ENCODE results near the gene SPTBN2.

SPTBN2 gene

DNA sequence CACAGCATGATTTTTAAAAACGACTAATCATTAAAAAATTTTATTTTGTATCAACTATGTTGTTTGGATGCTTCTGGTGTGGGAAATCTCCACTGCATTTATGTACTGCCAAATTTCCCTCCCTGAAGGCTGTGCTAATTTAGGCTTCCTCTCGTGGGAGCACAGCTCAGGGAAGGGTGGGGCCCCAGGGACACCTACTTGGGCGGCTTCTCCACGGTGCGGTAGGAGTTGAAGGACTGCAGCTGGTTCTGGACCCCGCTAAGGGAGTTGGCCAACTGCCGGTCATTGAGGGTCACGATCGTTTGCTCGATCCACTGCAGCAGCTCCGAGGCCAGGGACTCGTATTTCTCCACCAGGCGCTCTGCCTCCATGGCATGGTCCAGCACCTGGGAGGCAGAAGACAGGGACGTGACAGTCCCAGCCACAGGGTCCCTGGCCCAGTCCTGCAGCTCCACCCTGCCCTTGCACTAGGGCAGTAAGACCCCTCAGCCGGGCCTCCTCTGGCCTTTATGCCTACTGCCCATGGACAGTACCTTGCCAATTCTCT is 18.6 kb downstream of the SPTBN2 start:
- Histone ChIP-seq H3K27ac (no peak overlapping the region), H3K27me3 (replicated peaks) (no peaks in the 10 kb centered on the region), H3K36me3 (replicated peaks) (no peaks in the 10 kb centered on the region), H3K4me3 (ENCODE audit: low read depth, low read length) (no peak overlapping the region)
- DNase-seq, result no peak
- in situ Hi-C loops (cut with HindIII; ENCODE audit: low pct_ligation_motif_present, low sequenced_read_pairs), result no loop called here
- TF ChIP-seq, protein P1, sequence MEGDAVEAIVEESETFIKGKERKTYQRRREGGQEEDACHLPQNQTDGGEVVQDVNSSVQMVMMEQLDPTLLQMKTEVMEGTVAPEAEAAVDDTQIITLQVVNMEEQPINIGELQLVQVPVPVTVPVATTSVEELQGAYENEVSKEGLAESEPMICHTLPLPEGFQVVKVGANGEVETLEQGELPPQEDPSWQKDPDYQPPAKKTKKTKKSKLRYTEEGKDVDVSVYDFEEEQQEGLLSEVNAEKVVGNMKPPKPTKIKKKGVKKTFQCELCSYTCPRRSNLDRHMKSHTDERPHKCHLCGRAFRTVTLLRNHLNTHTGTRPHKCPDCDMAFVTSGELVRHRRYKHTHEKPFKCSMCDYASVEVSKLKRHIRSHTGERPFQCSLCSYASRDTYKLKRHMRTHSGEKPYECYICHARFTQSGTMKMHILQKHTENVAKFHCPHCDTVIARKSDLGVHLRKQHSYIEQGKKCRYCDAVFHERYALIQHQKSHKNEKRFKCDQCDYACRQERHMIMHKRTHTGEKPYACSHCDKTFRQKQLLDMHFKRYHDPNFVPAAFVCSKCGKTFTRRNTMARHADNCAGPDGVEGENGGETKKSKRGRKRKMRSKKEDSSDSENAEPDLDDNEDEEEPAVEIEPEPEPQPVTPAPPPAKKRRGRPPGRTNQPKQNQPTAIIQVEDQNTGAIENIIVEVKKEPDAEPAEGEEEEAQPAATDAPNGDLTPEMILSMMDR (IDR thresholded peaks at IDR 0.05; ENCODE audit: low read depth, low read length, missing control alignments), result no peak

DNA sequence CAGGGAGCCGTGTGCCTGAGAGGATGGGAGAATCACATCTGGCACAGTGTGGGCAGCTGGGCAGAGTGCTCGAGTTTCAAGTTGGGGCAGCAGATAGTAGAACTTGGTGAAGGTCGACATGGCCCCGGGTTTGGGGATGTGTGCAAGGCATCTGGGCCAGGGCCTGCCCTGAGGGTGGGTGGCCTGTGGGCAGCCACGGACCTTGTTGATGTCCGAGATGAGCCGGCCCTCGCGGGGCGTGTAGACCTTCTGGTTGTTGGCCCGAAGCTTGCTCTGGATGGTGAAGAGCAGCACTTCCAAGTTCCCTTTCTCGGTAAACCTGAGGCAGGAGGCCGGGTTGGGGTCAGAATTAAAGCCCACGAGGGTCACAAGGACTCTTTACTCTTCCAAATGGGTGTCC is 20.3 kb downstream of the SPTBN2 start:
- TF ChIP-seq, protein P1 (IDR thresholded peaks at IDR 0.05; ENCODE audit: low read depth, low read length, missing control alignments), result no peak

DNA sequence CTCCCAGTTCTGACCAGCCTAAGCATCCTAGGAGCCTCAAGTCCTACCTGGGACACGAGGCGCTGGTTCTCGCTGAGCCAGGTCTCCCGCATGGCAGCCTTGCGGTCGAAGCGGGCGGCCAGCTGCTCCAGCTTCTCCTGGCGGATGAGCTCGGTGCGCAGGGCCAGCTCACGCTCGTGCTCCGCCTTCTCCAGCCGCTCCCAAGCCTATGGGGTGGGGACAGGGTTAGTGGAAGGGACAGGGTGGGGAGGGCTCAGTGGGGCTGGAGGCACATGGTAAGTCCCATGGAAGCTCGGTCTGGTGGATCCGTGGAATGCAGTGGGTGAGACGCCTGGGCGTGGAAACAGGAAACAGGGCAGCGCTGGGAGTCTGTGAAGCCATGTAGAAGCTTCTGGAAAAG is 20.9 kb downstream of the SPTBN2 start:
- Histone ChIP-seq H3K27me3 (replicated peaks) (no peaks in the 10 kb centered on the region), H3K4me3 (ENCODE audit: low read depth, low read length) (no peak overlapping the region), H3K36me3 (replicated peaks) (no peaks in the 10 kb centered on the region), H3K27ac (no peak overlapping the region)
- no peak for DNase-seq
- TF ChIP-seq, protein P1 (IDR thresholded peaks at IDR 0.05; ENCODE audit: low read depth, low read length, missing control alignments), result no peak
- in situ Hi-C loops (cut with HindIII; ENCODE audit: low pct_ligation_motif_present, low sequenced_read_pairs), result no loop called here

More for the DNA sequence above, 20.3 kb downstream of the SPTBN2 start:
- Histone ChIP-seq H3K27ac (no peak overlapping the region), H3K4me3 (ENCODE audit: low read depth, low read length) (no peak overlapping the region), H3K27me3 (replicated peaks) (no peaks in the 10 kb centered on the region), H3K36me3 (replicated peaks) (no peaks in the 10 kb centered on the region)
- no peak for DNase-seq
- in situ Hi-C loops (cut with HindIII; ENCODE audit: low pct_ligation_motif_present, low sequenced_read_pairs), result no loop called here

DNA sequence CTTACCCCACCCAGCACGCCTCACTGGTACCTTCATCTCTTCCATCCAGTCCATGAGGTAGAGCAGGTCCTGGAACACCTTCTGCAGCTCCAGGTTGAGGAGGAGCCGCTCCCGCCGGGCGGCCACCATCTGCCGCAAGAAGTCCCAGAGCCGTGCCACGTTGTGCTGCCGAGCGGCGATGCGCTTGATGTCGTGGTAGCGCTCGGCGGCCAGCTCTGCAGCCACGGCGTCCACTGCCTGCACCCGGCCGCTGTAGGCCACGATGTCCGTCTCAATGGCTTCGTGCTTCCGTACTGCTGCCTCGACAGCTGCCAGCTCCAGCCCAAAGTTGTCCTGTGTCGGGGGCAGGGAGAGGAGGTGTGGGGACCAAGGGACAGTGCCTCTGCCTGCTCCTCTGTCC is 21.5 kb downstream of the SPTBN2 start:
- TF ChIP-seq, protein P1 (IDR thresholded peaks at IDR 0.05; ENCODE audit: low read depth, low read length, missing control alignments), result no peak
- Histone ChIP-seq H3K27ac (no peak overlapping the region), H3K27me3 (replicated peaks) (no peaks in the 10 kb centered on the region), H3K36me3 (replicated peaks) (no peaks in the 10 kb centered on the region), H3K4me3 (ENCODE audit: low read depth, low read length) (no peak overlapping the region)
- in situ Hi-C loops (cut with HindIII; ENCODE audit: low pct_ligation_motif_present, low sequenced_read_pairs), result no loop called here
- DNase-seq, result no peak

DNA sequence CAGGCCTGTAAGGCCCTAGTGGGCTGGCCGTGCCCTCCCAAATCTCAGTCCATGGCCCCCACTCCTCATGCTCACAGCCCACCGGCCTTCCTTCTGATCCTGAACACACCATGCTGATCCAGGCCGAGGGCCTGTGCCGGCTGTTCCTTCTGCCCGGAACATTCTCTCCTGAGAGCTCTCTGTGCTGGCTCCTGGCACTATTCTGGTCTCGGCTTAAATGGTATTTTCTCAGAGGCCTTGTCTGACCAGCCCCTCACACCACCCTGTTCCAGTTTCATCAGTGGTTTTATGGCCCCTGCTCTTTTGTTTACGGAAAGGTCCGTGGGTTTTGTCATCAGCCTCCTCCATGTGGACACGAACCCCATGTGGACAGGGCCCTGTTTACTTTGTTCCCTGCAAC is 22.0 kb downstream of the SPTBN2 start:
- no peak for DNase-seq
- Histone ChIP-seq H3K36me3 (replicated peaks) (no peaks in the 10 kb centered on the region), H3K4me3 (ENCODE audit: low read depth, low read length) (no peak overlapping the region), H3K27ac (no peak overlapping the region), H3K27me3 (replicated peaks) (no peaks in the 10 kb centered on the region)
- TF ChIP-seq, protein P1 (IDR thresholded peaks at IDR 0.05; ENCODE audit: low read depth, low read length, missing control alignments), result no peak
- in situ Hi-C loops (cut with HindIII; ENCODE audit: low pct_ligation_motif_present, low sequenced_read_pairs), result no loop called here
